Measurements from ENCODE around the gene APOBEC3A. TPM values are rescaled to one million over a fixed set of nuclear protein-coding genes. Genes with fewer than 3 reads are reported as not detected.

The APOBEC3A gene
- total and polyA plus RNA-seq, 2 of the 8 experiments (the other 6 are each of a cell fraction or from before 2014, with no cell fraction given), result not detected

DNA sequence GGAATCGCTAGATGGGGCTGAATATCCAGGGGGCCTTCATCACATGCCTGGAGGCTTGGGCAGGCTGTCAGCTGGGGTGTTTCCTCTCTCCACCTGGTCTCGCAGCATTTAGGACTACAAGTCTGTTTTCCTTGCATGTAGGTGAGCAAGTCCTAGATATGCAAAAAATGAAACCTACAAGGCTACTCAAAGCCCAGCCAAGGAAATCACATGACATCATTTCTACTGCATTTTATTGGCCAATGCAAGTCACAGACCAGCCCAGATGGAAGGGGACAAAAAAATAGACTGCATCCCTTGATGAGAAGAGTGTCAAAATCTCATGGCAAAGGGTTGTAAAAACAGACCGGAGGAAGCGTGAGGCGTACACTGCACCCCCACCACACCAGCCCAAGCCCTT is 15.1 kb downstream of the APOBEC3A start:
- no peaks in the 10 kb centered on the region for H4K20me1 ChIP-seq (replicated peaks in 1 of 2; ENCODE audit: control insufficient read depth in 1 of 2, insufficient read depth in 2 of 2, low read length in 2 of 2)
- POLR2A ChIA-PET (ENCODE audit: partially characterized antibody), result interaction anchor here (0.7 to 1.2 kb wide), 3 partner anchors 25 to 293 kb away, joined by 3 to 5 read pairs (median 3); no protein-coding TSS in a partner anchor
- WGBS, 2 experiments (ENCODE audit: extremely low coverage in 1 of 2, insufficient coverage in 1 of 2, insufficient read length in 1 of 2, insufficient replicate concordance in 2 of 2, low coverage in 1 of 2, low lambda C conversion rate in 2 of 2, missing lambda C conversion rate in 1 of 2), result 94% methylated on average over 4 of the region's 5 CpGs; no CpG with 5 or more reads in 1 of the 2 experiments
- no peak for TF ChIP-seq CREB1 (IDR thresholded peaks at IDR 0.05)

More for the DNA sequence above, 15.1 kb downstream of the APOBEC3A start:
- H3K4ac ChIP-seq (replicated peaks; ENCODE audit: insufficient read length, low read depth, low read length), result no peak overlapping the region
- H3K56ac ChIP-seq (replicated peaks; ENCODE audit: insufficient read length, low read depth, low read length), result no peak overlapping the region
- CTCF ChIA-PET (ENCODE audit: partially characterized antibody), result interaction anchor here (1.5 to 7.1 kb wide), 5 partner anchors 9 to 337 kb away, joined by 3 to 63 read pairs (median 13); partner anchors contain the start of genes APOBEC3B and APOBEC3C
- no peaks in the 10 kb centered on the region; a peak in 2 of 7 replicates for H3K27me3 ChIP-seq (replicated peaks in 1 of 4; ENCODE audit: control insufficient read depth in 3 of 4, extremely low read depth in 1 of 4, insufficient read depth in 3 of 4, low read length in 3 of 4)
- H3K27ac ChIP-seq (ENCODE audit: low read depth, low read length), result no peak overlapping the region
- no peak overlapping the region for H2AFZ ChIP-seq (ENCODE audit: low read length)
- DNase-seq (ENCODE audit: low read depth in 1 of 2, low spot score in 2 of 2), result no peak
- H3K79me2 ChIP-seq (ENCODE audit: control insufficient read depth in 1 of 2, insufficient read depth in 2 of 2, low read length in 2 of 2), result no peaks in the 10 kb centered on the region
- H3K18ac ChIP-seq (ENCODE audit: extremely low read depth, low read length), result no peak overlapping the region
- no peak overlapping the region for H2BK120ac ChIP-seq (replicated peaks; ENCODE audit: low read depth, low read length)
- no peak overlapping the region for H4K8ac ChIP-seq (ENCODE audit: extremely low read depth, insufficient read depth, low read length)
- no peak overlapping the region for H2AK5ac ChIP-seq (ENCODE audit: low read depth, low read length)
- H3K14ac ChIP-seq (ENCODE audit: insufficient read length), result no peak overlapping the region
- H2BK12ac ChIP-seq (ENCODE audit: low read depth, low read length), result no peak overlapping the region
- H3K4me1 ChIP-seq (replicated peaks in 1 of 4; ENCODE audit: control insufficient read depth in 3 of 4, insufficient read depth in 4 of 4, low read length in 3 of 4), result peaks cover 0 to 4% (median under 1%) of the 10 kb centered on the region in 4 experiments; a peak in 2 of 7 replicates
- H2BK15ac ChIP-seq (ENCODE audit: low read length), result no peak overlapping the region
- H3K4me2 ChIP-seq (ENCODE audit: insufficient read depth in 1 of 2, low read depth in 2 of 2, low read length in 2 of 2), result no peak overlapping the region
- no peak overlapping the region for H2BK20ac ChIP-seq (ENCODE audit: low read length)
- no peak for FAIRE-seq
- H2BK5ac ChIP-seq (ENCODE audit: low read depth, low read length), result no peak overlapping the region
- no peak overlapping the region for H3K9ac ChIP-seq (replicated peaks in 1 of 4; ENCODE audit: extremely low read depth in 1 of 4, low read depth in 3 of 4, low read length in 3 of 4)
- peaks cover 6 to 18% of the 10 kb centered on the region in 2 experiments; a peak in 3 of 4 replicates for H3K9me3 ChIP-seq (ENCODE audit: insufficient read depth in 2 of 2, low read depth in 1 of 2, low read length in 1 of 2)
- no peak overlapping the region for H3K23ac ChIP-seq (ENCODE audit: insufficient read length)
- H4K91ac ChIP-seq (replicated peaks; ENCODE audit: insufficient read length, low read length), result no peak overlapping the region
- H3K23me2 ChIP-seq (ENCODE audit: low read depth, low read length), result no peaks in the 10 kb centered on the region
- H3K36me3 ChIP-seq (ENCODE audit: control insufficient read depth in 2 of 4, insufficient read depth in 4 of 4, low read length in 3 of 4), result no peaks in the 10 kb centered on the region
- H4K5ac ChIP-seq (ENCODE audit: insufficient read length, low read depth, low read length), result no peak overlapping the region
- no peaks in the 10 kb centered on the region for H3K79me1 ChIP-seq (ENCODE audit: low read depth, low read length)
- no peak overlapping the region for H3K4me3 ChIP-seq (ENCODE audit: extremely low read depth in 1 of 4, insufficient read depth in 2 of 4, low read depth in 3 of 4, low read length in 4 of 4)
